IPS DF 4.7 (cell line): ENCODE measurements around the gene MS4A15.

Experiments used
- DNase-seq: peaks from one replicate; pipeline ENCODE4 v3.0.0-alpha.2; 2013; ENCODE audit warnings: low spot score; ENCODE audit errors: extremely low read depth

Gene MS4A15

DNA sequence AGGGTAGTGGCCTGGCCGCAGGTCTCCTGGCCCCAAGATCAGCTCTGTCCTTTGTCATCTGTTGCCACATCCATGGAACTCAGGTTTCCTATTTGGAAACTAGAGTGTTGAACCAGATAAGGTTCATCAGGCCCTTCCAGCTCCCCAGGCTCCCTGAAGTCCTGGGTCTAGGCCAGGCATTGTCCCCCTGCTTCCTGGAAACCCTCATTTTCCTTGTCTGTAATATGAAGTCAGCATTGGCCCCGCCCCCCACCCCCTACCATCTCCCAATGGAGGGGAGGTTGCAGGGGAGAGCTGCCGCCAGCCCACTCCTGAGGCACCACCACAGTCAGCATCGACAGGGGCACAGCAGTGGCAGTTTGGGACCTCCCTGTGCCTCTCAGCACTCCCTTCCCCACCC is 19.5 kb downstream of the MS4A15 start:
- no peak for DNase-seq

- no peak for DNase-seq
Observed at GRCh38 chr11:60777106-60777505, 20.4 kb downstream of the MS4A15 start.

GRCh38 chr11:60777572-60777971 is 20.9 kb downstream of the MS4A15 start:
- no peak for DNase-seq

DNA sequence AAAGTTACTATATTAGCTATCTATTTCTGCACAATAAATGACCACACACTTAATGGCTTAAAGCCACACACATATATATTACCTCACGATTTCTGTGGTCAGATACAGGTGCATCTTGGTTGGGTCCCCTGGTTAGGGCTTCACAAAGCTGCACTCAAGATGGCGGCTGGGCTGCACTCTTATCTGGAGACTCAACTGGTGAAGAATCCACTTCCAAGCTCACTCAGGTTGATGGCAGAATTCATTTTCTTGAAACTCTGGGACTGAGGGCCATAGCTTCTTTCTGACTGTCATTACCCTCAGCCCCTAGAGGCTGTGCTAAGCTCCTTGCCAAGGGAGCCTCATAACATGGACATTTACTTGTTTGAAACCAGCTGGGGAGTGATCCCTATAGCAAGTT is 23.4 kb downstream of the MS4A15 start:
- no peak for DNase-seq

DNA sequence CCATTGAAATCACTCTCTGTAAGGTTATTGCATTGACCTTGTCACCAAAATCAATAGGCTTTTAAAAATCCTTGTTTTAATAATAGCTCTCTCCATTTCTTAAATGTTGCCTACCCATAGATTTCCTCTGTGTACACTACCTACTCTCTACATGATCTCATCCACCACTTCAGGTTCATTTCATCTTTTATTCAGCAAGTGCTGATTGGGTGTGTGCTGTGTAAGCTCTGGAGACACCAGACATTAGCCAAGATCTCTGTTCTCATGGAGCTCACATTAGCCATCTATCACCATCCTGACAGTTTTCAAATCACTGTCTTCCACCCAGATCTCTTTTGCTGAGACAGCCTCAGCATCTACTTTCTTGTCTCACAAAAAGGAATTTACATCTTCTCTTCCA is 24.1 kb downstream of the MS4A15 start:
- no peak for DNase-seq

- DNase-seq = no peak
Observed at GRCh38 chr11:60781286-60781980, 24.8 kb downstream of the MS4A15 start.

- no peak for DNase-seq
Observed at GRCh38 chr11:60781981-60782316, 25.3 kb downstream of the MS4A15 start.

GRCh38 chr11:60782393-60783140 is 25.9 kb downstream of the MS4A15 start:
- no peak for DNase-seq

GRCh38 chr11:60783141-60783484 is 26.4 kb downstream of the MS4A15 start:
- DNase-seq = no peak

GRCh38 chr11:60783911-60784310 is 27.2 kb downstream of the MS4A15 start:
- DNase-seq = no peak

DNA sequence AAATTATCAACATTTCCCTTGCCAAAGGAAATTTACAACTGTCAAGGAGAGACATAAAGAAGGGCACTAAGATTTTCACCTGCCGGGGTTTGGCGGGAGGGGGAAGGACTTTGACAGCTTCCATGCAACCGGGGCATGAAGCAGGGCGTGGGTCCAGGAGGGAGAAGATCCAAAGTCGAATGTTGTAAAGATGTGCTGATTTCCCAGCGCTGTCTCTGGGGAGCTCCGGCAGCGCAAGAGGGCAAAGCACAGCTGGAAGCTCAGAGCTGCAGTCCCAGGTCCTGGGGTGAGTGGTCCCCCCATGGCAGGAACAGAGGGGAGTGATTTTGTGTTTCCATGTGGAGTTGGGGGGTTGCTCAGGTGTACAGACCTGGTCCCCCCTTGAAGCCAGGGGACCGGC is 28.5 kb downstream of the MS4A15 start, which contains the start of gene MS4A10:
TSS of gene MS4A10 (plus strand) at position 198 of the 400 bp plus-strand sequence. CDS start 5,003 bp downstream, outside the sequence.
- DNase-seq = no peak

DNA sequence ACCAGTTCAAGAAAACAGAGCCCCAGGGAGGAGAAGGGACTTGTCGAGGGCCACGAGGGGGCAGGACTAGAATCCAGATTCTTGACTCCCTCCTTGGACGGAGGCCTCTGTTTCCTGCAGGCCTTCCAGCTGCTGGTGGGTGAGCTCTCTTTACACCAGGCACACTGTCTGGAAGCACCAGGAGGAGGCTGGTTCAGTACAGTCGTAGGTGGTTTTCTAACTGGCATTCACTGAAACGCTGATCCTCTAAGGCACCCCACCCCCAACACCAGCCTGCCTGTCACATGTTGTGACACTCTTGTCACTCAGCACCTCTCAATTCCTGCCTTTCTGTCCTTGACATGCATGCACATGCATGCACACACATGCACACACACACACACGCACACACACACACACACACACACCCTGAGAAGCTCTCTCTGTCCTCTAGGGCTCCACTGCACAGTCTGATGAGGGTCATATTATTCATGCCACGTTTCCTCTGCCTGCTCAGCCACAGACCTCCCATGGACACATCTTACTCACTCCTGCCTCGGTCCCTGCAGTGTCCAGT is 29.2 kb downstream of the MS4A15 start:
- DNase-seq = no peak

DNA sequence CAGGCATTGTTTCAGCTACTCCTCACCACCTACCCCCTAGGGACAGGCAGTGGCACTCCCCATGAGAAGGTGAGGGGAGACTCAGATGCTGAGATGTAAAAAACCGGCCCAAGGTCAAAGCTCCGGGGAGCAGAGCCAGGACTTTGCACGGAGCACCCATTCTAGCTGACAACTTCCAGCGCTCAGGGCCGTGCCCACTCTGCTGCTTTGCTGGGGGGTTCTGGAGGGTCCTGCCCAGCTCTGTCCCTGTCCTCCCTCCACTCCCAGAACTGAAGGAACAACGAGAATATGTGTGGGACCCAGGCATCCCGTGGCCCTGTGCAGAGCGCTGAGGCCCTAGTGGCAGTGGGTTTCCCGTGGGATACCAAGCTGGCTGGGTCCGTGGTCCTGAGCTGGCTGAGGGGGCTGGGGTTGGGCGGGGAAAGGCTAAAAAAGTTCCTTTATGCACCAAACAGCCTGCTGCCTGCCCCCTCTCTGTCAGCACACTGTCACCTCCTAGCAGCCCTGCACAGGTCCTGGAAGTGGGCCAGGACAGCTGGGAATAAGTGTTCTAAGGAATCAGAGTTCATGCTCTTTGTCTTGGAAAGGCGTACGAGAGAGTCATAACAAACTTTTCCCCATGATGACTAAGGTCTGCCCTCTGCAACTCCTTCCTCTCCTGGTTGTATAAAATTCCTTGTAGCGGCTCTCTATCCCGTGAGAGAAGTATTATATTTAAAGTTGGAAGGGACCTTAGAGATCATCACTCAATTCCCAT is 30.3 kb downstream of the MS4A15 start:
- DNase-seq = no peak

- no peak for DNase-seq
Observed at GRCh38 chr11:60788401-60789125, 31.9 kb downstream of the MS4A15 start.

GRCh38 chr11:60790726-60791125 is 34.1 kb downstream of the MS4A15 start:
- DNase-seq = no peak

DNA sequence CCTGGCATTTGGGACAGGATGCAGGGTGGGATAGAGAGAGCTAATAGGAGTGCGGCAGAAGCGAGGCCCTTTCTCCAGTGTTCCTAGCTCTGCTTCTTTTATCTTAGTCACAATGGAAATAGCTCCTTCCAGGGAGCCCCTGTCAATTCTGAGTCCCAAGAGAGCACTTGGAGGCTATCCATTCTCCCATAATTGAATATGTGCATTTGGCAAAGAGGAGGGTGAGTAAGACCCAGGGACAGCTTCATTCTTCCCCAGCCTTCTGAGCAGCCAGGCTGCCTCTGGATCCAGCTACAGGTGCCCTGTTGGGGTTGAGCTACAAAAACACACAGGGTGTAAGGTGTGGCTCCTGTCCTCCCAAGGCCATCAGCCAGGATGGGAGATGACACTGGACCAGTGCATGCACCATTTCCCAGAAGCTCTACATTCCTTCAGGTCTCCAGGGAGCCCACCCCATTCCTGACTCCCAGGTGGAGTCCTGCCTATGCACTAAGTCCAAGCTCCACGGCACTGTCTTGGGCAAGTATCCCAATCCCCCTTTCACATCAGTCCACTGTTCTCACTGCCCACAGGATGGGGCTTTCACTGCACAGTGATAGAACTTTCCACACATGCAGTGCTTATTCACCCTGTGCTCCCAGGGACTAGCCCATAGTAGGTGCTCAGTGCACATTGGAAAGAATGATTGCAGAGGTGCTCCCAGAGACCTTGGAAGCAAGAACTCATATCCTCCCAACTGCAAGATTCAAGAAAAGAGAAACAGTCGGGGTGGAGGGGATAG is 34.7 kb downstream of the MS4A15 start:
- no peak for DNase-seq

DNA sequence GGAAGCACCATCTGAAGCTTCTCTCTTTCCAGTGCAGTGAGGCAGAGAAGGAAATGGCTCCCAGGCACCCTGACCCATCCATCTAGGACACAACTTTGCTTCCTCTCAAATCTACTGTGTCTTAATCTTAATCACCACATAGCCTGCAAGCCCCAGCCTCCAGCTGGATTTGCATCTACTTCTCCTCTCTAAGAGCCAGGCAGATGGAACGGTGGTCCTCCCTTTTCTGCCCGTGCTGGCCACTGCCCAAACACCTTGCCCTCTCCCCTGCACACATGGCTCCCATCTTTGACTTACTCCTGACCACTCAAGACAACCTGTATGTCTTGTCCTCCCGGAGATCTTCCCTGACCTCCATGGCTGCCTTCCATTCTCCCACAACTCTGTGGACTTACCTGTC is 35.9 kb downstream of the MS4A15 start:
- no peak for DNase-seq

DNA sequence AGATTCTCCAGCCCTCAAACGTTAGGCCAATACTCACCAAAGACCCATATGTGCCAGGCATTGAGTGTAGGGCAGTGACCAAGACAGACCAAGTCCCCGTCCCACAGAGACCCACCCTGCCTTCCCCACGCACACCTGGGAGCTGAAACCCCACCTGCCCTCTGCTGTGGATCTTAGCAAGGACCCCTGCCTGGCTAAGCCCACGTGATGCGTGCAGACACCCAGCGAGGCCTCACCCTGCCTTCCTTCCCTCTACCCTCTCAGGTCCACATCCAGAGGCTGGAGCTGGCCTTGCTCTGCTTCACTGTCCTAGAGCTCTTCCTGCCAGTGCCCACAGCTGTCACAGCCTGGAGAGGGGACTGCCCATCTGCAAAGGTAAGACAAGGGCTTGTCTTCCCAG is 38.6 kb downstream of the MS4A15 start:
- DNase-seq = no peak

GRCh38 chr11:60797846-60798630 is 41.4 kb downstream of the MS4A15 start:
- no peak for DNase-seq

- no peak for DNase-seq
Observed at GRCh38 chr11:60798631-60799030, 42.0 kb downstream of the MS4A15 start.
